CD4-positive, alpha-beta T cell (primary cell): ENCODE measurements around the gene OSCAR. TPM values are rescaled to one million over a fixed set of nuclear protein-coding genes. Genes with fewer than 3 reads are reported as not detected.

ENCODE experiments used
- ATAC-seq: fragments of 200-7000 bp; cut with Tn5 transposase; one replicate; pipeline ENCODE4 v1.10.0; 2022; ENCODE audit warnings: mild to moderate bottlenecking; ENCODE audit not compliant: poor library complexity
- CTCF ChIA-PET: fragments of 350-600 bp; sonication (Branson Sonifier 250); formaldehyde crosslinking; loops from one replicate; lab custom pipeline; 2021; ENCODE audit warnings: antibody characterized with exemption, inconsistent platforms; lab: Charles Lee
- POLR2A ChIA-PET: fragments of 350-600 bp; sonication (Branson Sonifier 250); formaldehyde crosslinking; loops from one replicate; lab custom pipeline; 2021; ENCODE audit warnings: antibody characterized with exemption, inconsistent platforms; lab: Charles Lee
- DNase-seq, 14 experiments: peaks; one replicate each; pipeline ENCODE4 v3.0.0-alpha.2; 2013 to 2020; ENCODE audit warnings: mixed read lengths in 2 of 14
- H3K27ac ChIP-seq, 2 donors: one replicate each; pipeline versions ENCODE4 v1.5.1 to v1.7.0; 2013; ENCODE audit warnings: low read length in 2 of 2, low read depth in 1 of 2, mild to moderate bottlenecking in 1 of 2
- H3K27me3 ChIP-seq, 2 experiments: 1 replicate in 1 of 2; 2 replicates in 1 of 2; pipeline versions ENCODE4 v1.6.1 to v1.7.0; 2013; ENCODE audit warnings: low read length in 2 of 2, control low read depth in 1 of 2, mild to moderate bottlenecking in 1 of 2, moderate library complexity in 1 of 2; ENCODE audit not compliant: insufficient read depth in 2 of 2, control insufficient read depth in 1 of 2
- H3K36me3 ChIP-seq: one replicate; pipeline ENCODE4 v1.6.1; 2013; ENCODE audit warnings: low read length, control low read depth; ENCODE audit not compliant: insufficient read depth
- H3K4me1 ChIP-seq: one replicate; pipeline ENCODE4 v1.6.1; 2013; ENCODE audit warnings: low read length, control low read depth; ENCODE audit not compliant: insufficient read depth
- H3K4me3 ChIP-seq: one replicate; pipeline ENCODE4 v1.5.1; 2013; ENCODE audit warnings: mild to moderate bottlenecking, low read length, moderate library complexity
- H3K9me3 ChIP-seq, 2 experiments: 1 replicate in 1 of 2; 2 replicates in 1 of 2; pipeline versions ENCODE4 v1.6.1 to v1.7.0; 2013; ENCODE audit warnings: low read length in 2 of 2, mild to moderate bottlenecking in 2 of 2, control low read depth in 1 of 2, moderate library complexity in 1 of 2; ENCODE audit not compliant: control insufficient read depth in 1 of 2, insufficient read depth in 1 of 2
- H3K27ac Mint-ChIP-seq: one replicate; pipeline ENCODE4 v1.8.0; 2020; ENCODE audit warnings: mixed read lengths
- H3K27me3 Mint-ChIP-seq: one replicate; pipeline ENCODE4 v1.8.0; 2021; ENCODE audit warnings: mixed read lengths
- H3K36me3 Mint-ChIP-seq: one replicate; pipeline ENCODE4 v1.8.0; 2021; ENCODE audit warnings: low read depth, mixed read lengths
- H3K4me1 Mint-ChIP-seq: one replicate; pipeline ENCODE4 v1.8.0; 2021; ENCODE audit warnings: low read depth, mixed read lengths
- H3K4me3 Mint-ChIP-seq: one replicate; pipeline ENCODE4 v1.8.0; 2020; ENCODE audit warnings: mild to moderate bottlenecking, mixed read lengths
- H3K9me3 Mint-ChIP-seq: one replicate; pipeline ENCODE4 v1.8.0; 2020; ENCODE audit warnings: mixed read lengths
- CTCF ChIP-seq: fragments of 200-600 bp; IDR thresholded peaks from one replicate; pipeline ENCODE4 v1.8.0; 2022; ENCODE audit warnings: antibody characterized with exemption, mild to moderate bottlenecking
- intact Hi-C, 2 experiments: fragments of 100-400 bp; cut with DNase I in 1 of 2; cut with micrococcal nuclease in 1 of 2; formaldehyde crosslinking; loops; one replicate each; pipeline versions ENCODE4 v1.15.1 to v1.9.0; 2023 to 2025; cut with DNase I, micrococcal nuclease
- total RNA-seq, 174 experiments: library from RNA in 2 of 174; stranded (reverse) in 2 of 174; gene quantifications; one replicate each; pipeline ENCODE4 v1.2.3 and lab custom pipeline; 2021 to 2026

The OSCAR gene
- total RNA-seq, 2 experiments from 2014 or later = 0.41 to 0.42 TPM

GRCh38 chr19:54095136-54095858 is 5.3 kb downstream of the OSCAR start:
- H3K4me3 Mint-ChIP-seq = no peak overlapping the region
- no peaks in the 10 kb centered on the region for H3K36me3 Mint-ChIP-seq
- DNase-seq (peak in 1 of 14 experiments; percentile 22), ATAC-seq (no peak)
- intact Hi-C loops = no loop called here
- H3K27me3 Mint-ChIP-seq = peaks cover 39% of the 10 kb centered on the region
- no peaks in the 10 kb centered on the region for H3K36me3 ChIP-seq
- H3K4me1 ChIP-seq = peaks cover 22% of the 10 kb centered on the region
- no peaks in the 10 kb centered on the region for H3K9me3 Mint-ChIP-seq
- ChIA-PET CTCF (interaction anchor here (1.1 kb wide), 1 partner anchor 20 kb away, joined by 3 read pairs; the partner anchor contains the start of genes PRPF31 and TFPT), POLR2A (interaction anchor here (0.6 to 3.0 kb wide), 8 partner anchors 16 to 256 kb away, joined by 3 to 24 read pairs (median 4); partner anchors contain the start of genes CNOT3, MBOAT7, MYADM and PRPF31)
- peaks cover 11 to 16% of the 10 kb centered on the region in 2 experiments for H3K27me3 ChIP-seq
- no peak overlapping the region for H3K27ac ChIP-seq
- H3K4me1 Mint-ChIP-seq = peaks cover 12% of the 10 kb centered on the region
- TF ChIP-seq CTCF = no peak
- H3K9me3 ChIP-seq = peaks cover 0 to 4% of the 10 kb centered on the region in 2 experiments
- H3K4me3 ChIP-seq = peak overlapping the region; percentile 39
- no peak overlapping the region for H3K27ac Mint-ChIP-seq

GRCh38 chr19:54094426-54095000 is 6.1 kb downstream of the OSCAR start:
- Histone ChIP-seq H3K4me3 (no peak overlapping the region), H3K9me3 (peaks cover 0 to 4% of the 10 kb centered on the region in 2 experiments), H3K27ac (no peak overlapping the region), H3K27me3 (peaks cover 11 to 16% of the 10 kb centered on the region in 2 experiments), H3K36me3 (no peaks in the 10 kb centered on the region), H3K4me1 (peaks cover 22% of the 10 kb centered on the region)
- intact Hi-C loops = no loop called here
- no peaks in the 10 kb centered on the region for H3K36me3 Mint-ChIP-seq
- no peak overlapping the region for H3K4me3 Mint-ChIP-seq
- DNase-seq = no peak
- no peak for TF ChIP-seq CTCF
- ChIA-PET POLR2A (interaction anchor here (0.6 to 3.0 kb wide), 2 partner anchors 15 to 20 kb away, joined by 3 to 24 read pairs; partner anchors contain the start of genes PRPF31 and TFPT), CTCF (no interaction called here)
- no peaks in the 10 kb centered on the region for H3K9me3 Mint-ChIP-seq
- no peak overlapping the region for H3K27ac Mint-ChIP-seq
- ATAC-seq = no peak
- peaks cover 12% of the 10 kb centered on the region for H3K4me1 Mint-ChIP-seq
- peaks cover 39% of the 10 kb centered on the region for H3K27me3 Mint-ChIP-seq

- Histone ChIP-seq H3K36me3 (no peaks in the 10 kb centered on the region), H3K4me3 (no peak overlapping the region), H3K27ac (no peak overlapping the region), H3K9me3 (peaks cover 14 to 31% of the 10 kb centered on the region in 2 experiments), H3K27me3 (no peaks in the 10 kb centered on the region), H3K4me1 (no peaks in the 10 kb centered on the region)
- DNase-seq = no peak
- ATAC-seq = no peak
- H3K4me1 Mint-ChIP-seq = no peaks in the 10 kb centered on the region
- H3K9me3 Mint-ChIP-seq = no peaks in the 10 kb centered on the region
- no peak for TF ChIP-seq CTCF
- ChIA-PET CTCF (no interaction called here), POLR2A (no interaction called here)
- H3K27ac Mint-ChIP-seq = no peak overlapping the region
- intact Hi-C loops = no loop called here
- peaks cover 6% of the 10 kb centered on the region for H3K27me3 Mint-ChIP-seq
- no peak overlapping the region for H3K4me3 Mint-ChIP-seq
- H3K36me3 Mint-ChIP-seq = no peaks in the 10 kb centered on the region
These were observed 16.2 kb downstream of the OSCAR start for GRCh38 chr19:54084410-54084809.
